B cell (primary cell): ENCODE results near the gene CLDN11. TPM values are rescaled to one million over a fixed set of nuclear protein-coding genes. Genes with fewer than 3 reads are reported as not detected.

ENCODE experiments used
- ATAC-seq: fragments of 200-7000 bp; cut with Tn5 transposase; one replicate; pipeline ENCODE4 v1.10.0; 2021; ENCODE audit warnings: low read depth, mild to moderate bottlenecking, moderate number of reproducible peaks, moderate library complexity
- CTCF ChIA-PET: fragments of 350-600 bp; sonication (Branson Sonifier 250); formaldehyde crosslinking; loops from one replicate; lab custom pipeline; 2021; ENCODE audit warnings: antibody characterized with exemption, inconsistent platforms; lab: Charles Lee
- POLR2A ChIA-PET: fragments of 350-600 bp; sonication (Branson Sonifier 250); formaldehyde crosslinking; loops from one replicate; lab custom pipeline; 2021; ENCODE audit warnings: antibody characterized with exemption; lab: Charles Lee
- DNase-seq: peaks from one replicate; pipeline ENCODE4 v3.0.0; 2013
- H2AFZ ChIP-seq: 2 replicates; pipeline ENCODE4 v1.6.1; 2012; ENCODE audit warnings: mild to moderate bottlenecking, low read depth, low read length; ENCODE audit not compliant: insufficient read depth, poor library complexity, severe bottlenecking
- H3K27ac ChIP-seq, 2 donors: 1 replicate in 1 of 2; 2 replicates in 1 of 2; pipeline ENCODE4 v1.5.1; 2012 to 2013; ENCODE audit warnings: low read length in 2 of 2, mild to moderate bottlenecking in 2 of 2, moderate library complexity in 1 of 2
- H3K27me3 ChIP-seq, 4 experiments: fragments of 200-600 bp in 1 of 4; sonication (generic) in 1 of 4; replicated peaks in 1 of 4; 1 replicate in 2 of 4; 2 replicates in 2 of 4; pipeline versions ENCODE4 v1.6.1 to v1.7.0; 2013 to 2016; ENCODE audit warnings: low read length in 3 of 4, mild to moderate bottlenecking in 2 of 4, mixed read lengths in 1 of 4, moderate library complexity in 1 of 4; ENCODE audit not compliant: insufficient read depth in 4 of 4, control insufficient read depth in 3 of 4; ENCODE audit errors: control extremely low read depth in 1 of 4
- H3K36me3 ChIP-seq, 2 experiments: replicated peaks in 1 of 2; 1 replicate in 1 of 2; 2 replicates in 1 of 2; pipeline versions ENCODE4 v1.6.1 to v1.7.1; 2013; ENCODE audit warnings: low read length in 1 of 2; ENCODE audit not compliant: insufficient read depth in 2 of 2, control insufficient read depth in 1 of 2; ENCODE audit errors: control extremely low read depth in 1 of 2, extremely low read depth in 1 of 2
- H3K4me1 ChIP-seq, 2 donors: fragments of 200-600 bp in 1 of 2; sonication (generic) in 1 of 2; 1 replicate in 1 of 2; 2 replicates in 1 of 2; pipeline versions ENCODE4 v1.5.1 to v1.6.1; 2013 to 2017; ENCODE audit warnings: low read length in 2 of 2; ENCODE audit not compliant: control insufficient read depth in 2 of 2, insufficient read depth in 2 of 2
- H3K4me2 ChIP-seq: replicated peaks from 2 replicates; pipeline ENCODE3; 2012; ENCODE audit warnings: mild to moderate bottlenecking, low read depth, low read length; ENCODE audit not compliant: poor library complexity, severe bottlenecking
- H3K4me3 ChIP-seq, 5 experiments: fragments of 200-600 bp in 1 of 5; sonication (generic) in 1 of 5; 1 replicate in 3 of 5; 2 replicates in 2 of 5; pipeline versions ENCODE4 v1.5.1 to v1.7.0; 2011 to 2016; ENCODE audit warnings: low read length in 4 of 5, mild to moderate bottlenecking in 4 of 5, low read depth in 2 of 5, control low read depth in 1 of 5, moderate library complexity in 1 of 5; ENCODE audit not compliant: insufficient read depth in 1 of 5; ENCODE audit errors: control extremely low read depth in 1 of 5, extremely low read depth in 1 of 5
- H3K79me2 ChIP-seq: fragments of 200-600 bp; sonication (generic); one replicate; pipeline ENCODE4 v1.6.0; 2016; ENCODE audit warnings: low read length; ENCODE audit not compliant: control insufficient read depth, insufficient read depth
- H3K9ac ChIP-seq: fragments of 200-600 bp; sonication (generic); 2 replicates; pipeline ENCODE4 v1.6.1; 2017; ENCODE audit warnings: mild to moderate bottlenecking, low read length, moderate library complexity
- H3K9me3 ChIP-seq, 3 donors: one replicate each; pipeline versions ENCODE4 v1.6.1 to v1.7.1; 2013; ENCODE audit warnings: low read length in 2 of 3; ENCODE audit not compliant: control insufficient read depth in 2 of 3, insufficient read depth in 1 of 3; ENCODE audit errors: control extremely low read depth in 1 of 3
- H4K20me1 ChIP-seq: 2 replicates; pipeline ENCODE4 v1.6.0; 2012; ENCODE audit warnings: mild to moderate bottlenecking, low read length; ENCODE audit not compliant: insufficient read depth, control insufficient read depth, poor library complexity, severe bottlenecking
- H3K27ac Mint-ChIP-seq: one replicate; pipeline ENCODE4 v1.8.0; 2021; ENCODE audit warnings: mixed read lengths
- H3K27me3 Mint-ChIP-seq: one replicate; pipeline ENCODE4 v1.8.0; 2021; ENCODE audit warnings: mixed read lengths
- H3K4me1 Mint-ChIP-seq: one replicate; pipeline ENCODE4 v1.8.0; 2021; ENCODE audit warnings: mixed read lengths
- H3K4me3 Mint-ChIP-seq: one replicate; pipeline ENCODE4 v1.8.0; 2021; ENCODE audit warnings: mixed read lengths
- H3K9me3 Mint-ChIP-seq: one replicate; pipeline ENCODE4 v1.8.0; 2022; ENCODE audit warnings: mixed read lengths; ENCODE audit not compliant: insufficient read depth
- CTCF ChIP-seq: fragments of 200-600 bp; IDR thresholded peaks from one replicate; pipeline ENCODE4 v1.8.0; 2022; ENCODE audit warnings: antibody characterized with exemption, mild to moderate bottlenecking
- EZH2 ChIP-seq: IDR thresholded peaks from 2 replicates; pipeline ENCODE4 v1.6.1; 2012; ENCODE audit warnings: borderline replicate concordance, low read depth, mild to moderate bottlenecking, moderate library complexity, low read length; ENCODE audit not compliant: insufficient read depth, poor library complexity, severe bottlenecking
- WGBS: methylation state at CpG from one replicate; pipeline ENCODE4 v1.1.5; 2013; ENCODE audit warnings: missing lambda C conversion rate; ENCODE audit not compliant: insufficient coverage; 5-methylcytosine and 5-hydroxymethylcytosine counted together
- intact Hi-C: fragments of 100-400 bp; cut with micrococcal nuclease; formaldehyde crosslinking; loops from one replicate; pipeline ENCODE4 v1.10.0; 2022
- polyA minus RNA-seq: library from RNA; depleted of rRNA, polyadenylated mRNA; stranded (reverse); fragments of >200 nt; gene quantifications from 2 replicates; pipeline ENCODE4 v1.2.3, GENCODE V29; 2012
- polyA plus RNA-seq: library from polyadenylated mRNA; depleted of rRNA; stranded (reverse); fragments of >200 nt; gene quantifications from 2 replicates; pipeline ENCODE4 v1.2.3, GENCODE V29; 2012
- total RNA-seq, 2 donors: library from RNA; stranded (reverse); fragments of 120-200 nt in 1 of 2; gene quantifications; 1 replicate in 1 of 2; 2 replicates in 1 of 2; pipeline versions ENCODE4 v1.2.3 to v1.2.4, GENCODE V29; 2013 to 2022

CLDN11 gene
- total RNA-seq (0.36 and 0.52 TPM in 2 replicates), polyA plus RNA-seq (0.25 and 0.26 TPM in 2 replicates), polyA minus RNA-seq (0.51 TPM in 1 of 2 replicates, not detected in the other)
- total RNA-seq (2013) = 0.07 TPM

- peak; percentile 45 for TF ChIP-seq EZH2
- no peak for TF ChIP-seq CTCF
- Mint-ChIP-seq H3K27me3 (peaks cover 30% of the 10 kb centered on the region), H3K4me3 (peak within 1 kb of the TSS; percentile 88), H3K27ac (no peak within 1 kb of the TSS), H3K4me1 (peaks cover 18% of the 10 kb centered on the region), H3K9me3 (no peaks in the 10 kb centered on the region)
- ChIA-PET CTCF (interaction anchor here (2.1 to 10.1 kb wide), 2 partner anchors 16 to 393 kb away, joined by 6 to 76 read pairs; no protein-coding TSS in a partner anchor), POLR2A (no interaction called here)
- H2AFZ ChIP-seq = peak within 1 kb of the TSS; percentile 69
- H3K4me2 ChIP-seq = peak within 1 kb of the TSS; percentile 81
- peak; percentile 59 for ATAC-seq
- peak; percentile 36 for DNase-seq
- H3K79me2 ChIP-seq = no peaks in the 10 kb centered on the region
- peaks cover 0 to 32% (median 24%) of the 10 kb centered on the region in 4 experiments for H3K27me3 ChIP-seq
- no peaks in the 10 kb centered on the region for H3K36me3 ChIP-seq
- H3K4me1 ChIP-seq = peaks cover 23% of the 10 kb centered on the region in 2 donors
- intact Hi-C loops = loop anchor here (10.0 kb wide), 1 partner anchor 554 kb away; the partner anchor contains the start of gene LRRC31
- WGBS = 6% methylated on average over 78 of the region's 79 CpGs
- peaks cover 0 to 19% (median 0%) of the 10 kb centered on the region in 3 donors for H3K9me3 ChIP-seq
- H3K9ac ChIP-seq = peak within 1 kb of the TSS; percentile 58
- H3K4me3 ChIP-seq = peak within 1 kb of the TSS; percentile 37 to 66 (median 55)
- no peak within 1 kb of the TSS for H3K27ac ChIP-seq
- no peaks in the 10 kb centered on the region for H4K20me1 ChIP-seq
These were observed at the start of gene CLDN11 for GRCh38 chr3:170418422-170419398. TSS of gene CLDN11 (plus strand) at chr3:170418868. CDS start at chr3:170419067, 199 bp downstream.
